HepG2 (cell line): ENCODE data around the gene DNAJB2. TPM values are rescaled to one million over a fixed set of nuclear protein-coding genes. Genes with fewer than 3 reads are reported as not detected.

Experiments
- ARNTL ChIP-seq: sonication (generic); formaldehyde crosslinking; IDR thresholded peaks from 2 replicates; pipeline ENCODE4 v1.4.0; 2020; ENCODE audit warnings: mild to moderate bottlenecking, missing genetic modification reagents
- BORCS8-MEF2B ChIP-seq: sonication (generic); formaldehyde crosslinking; IDR thresholded peaks from 2 replicates; pipeline ENCODE4 v1.8.0; 2022; ENCODE audit warnings: mild to moderate bottlenecking, missing genetic modification reagents
- CHCHD3 ChIP-seq: sonication (generic); formaldehyde crosslinking; IDR thresholded peaks from 2 replicates; pipeline ENCODE4 v1.8.0; 2022; ENCODE audit warnings: mild to moderate bottlenecking, missing genetic modification reagents, moderate library complexity
- HDAC2 ChIP-seq: sonication (generic); formaldehyde crosslinking; IDR thresholded peaks from 2 replicates; pipeline ENCODE4 v1.4.0; 2020; ENCODE audit warnings: missing genetic modification reagents
- HNF4G ChIP-seq, 2 experiments: sonication (generic) in 1 of 2; formaldehyde crosslinking in 1 of 2; IDR thresholded peaks; 2 replicates each; pipeline versions ENCODE4 v1.4.0 to v1.6.1; 2011 to 2020; ENCODE audit warnings: borderline replicate concordance in 2 of 2, low read depth in 2 of 2, mild to moderate bottlenecking in 2 of 2, low read length in 1 of 2, missing genetic modification reagents in 1 of 2, moderate library complexity in 1 of 2
- HOXA3 ChIP-seq: sonication (generic); formaldehyde crosslinking; IDR thresholded peaks from 2 replicates; pipeline ENCODE4 v1.5.0; 2020; ENCODE audit warnings: missing genetic modification reagents
- KAT2B ChIP-seq: fragments of 150-350 bp; IDR thresholded peaks from 2 replicates; pipeline ENCODE4 v1.6.1; 2014; ENCODE audit warnings: low read depth, low read length, borderline replicate concordance
- KDM2A ChIP-seq: sonication (generic); formaldehyde crosslinking; IDR thresholded peaks from 2 replicates; pipeline ENCODE4 v1.4.0; 2020; ENCODE audit warnings: low read depth, missing genetic modification reagents, borderline replicate concordance
- MXI1 ChIP-seq: IDR thresholded peaks from 3 replicates; pipeline ENCODE4 v1.6.1; 2012; ENCODE audit warnings: low read depth, low read length, inconsistent platforms, borderline replicate concordance
- RARA ChIP-seq: IDR thresholded peaks from 2 replicates; pipeline ENCODE4 v1.6.1; 2016; ENCODE audit warnings: missing genetic modification reagents, missing compliant biosample characterization
- RFX5 ChIP-seq: IDR thresholded peaks from 2 replicates; pipeline ENCODE4 v1.6.1; 2011; ENCODE audit warnings: low read depth, low read length, improper control_type of control experiment
- SALL1 ChIP-seq: sonication (generic); formaldehyde crosslinking; IDR thresholded peaks from 2 replicates; pipeline ENCODE4 v1.8.0; 2022; ENCODE audit warnings: mild to moderate bottlenecking, missing genetic modification reagents
- SIX4 ChIP-seq: sonication (generic); formaldehyde crosslinking; IDR thresholded peaks from 2 replicates; pipeline ENCODE4 v1.4.0; 2020; ENCODE audit warnings: missing genetic modification reagents
- SMAD1 ChIP-seq: sonication (generic); formaldehyde crosslinking; IDR thresholded peaks from 2 replicates; pipeline ENCODE4 v1.4.0; 2020; ENCODE audit warnings: missing genetic modification reagents, low read depth, mild to moderate bottlenecking, borderline replicate concordance
- ZBTB33 ChIP-seq: sonication (generic); formaldehyde crosslinking; IDR thresholded peaks from 2 replicates; pipeline ENCODE4 v1.4.0; 2020; ENCODE audit warnings: missing genetic modification reagents
- ZFP90 ChIP-seq: sonication (generic); formaldehyde crosslinking; IDR thresholded peaks from 2 replicates; pipeline ENCODE4 v1.8.0; 2022; ENCODE audit warnings: missing genetic modification reagents, mild to moderate bottlenecking, inconsistent platforms, borderline replicate concordance
- ZNF143 ChIP-seq: sonication (generic); formaldehyde crosslinking; IDR thresholded peaks from 2 replicates; pipeline ENCODE4 v1.4.0; 2020; ENCODE audit warnings: missing genetic modification reagents
- ZNF225 ChIP-seq: sonication (generic); formaldehyde crosslinking; IDR thresholded peaks from 2 replicates; pipeline ENCODE4 v1.4.0; 2020; ENCODE audit warnings: mild to moderate bottlenecking, missing genetic modification reagents
- ZNF232 ChIP-seq: sonication (generic); formaldehyde crosslinking; IDR thresholded peaks from 2 replicates; pipeline ENCODE4 v1.4.0; 2020; ENCODE audit warnings: missing genetic modification reagents, borderline replicate concordance
- ZNF317 ChIP-seq: sonication (generic); formaldehyde crosslinking; IDR thresholded peaks from 2 replicates; pipeline ENCODE4 v1.5.0; 2020; ENCODE audit warnings: mild to moderate bottlenecking, missing genetic modification reagents
- ZNF430 ChIP-seq: sonication (generic); formaldehyde crosslinking; IDR thresholded peaks from 2 replicates; pipeline ENCODE4 v1.9.0; 2021; ENCODE audit warnings: mild to moderate bottlenecking, missing genetic modification reagents
- ZNF569 ChIP-seq: sonication (generic); formaldehyde crosslinking; IDR thresholded peaks from 2 replicates; pipeline ENCODE4 v1.5.0; 2020; ENCODE audit warnings: mild to moderate bottlenecking, missing genetic modification reagents, moderate library complexity, borderline replicate concordance
- ZNF691 ChIP-seq: sonication (generic); formaldehyde crosslinking; IDR thresholded peaks from 2 replicates; pipeline ENCODE4 v1.4.0; 2020; ENCODE audit warnings: missing genetic modification reagents, low read depth, mild to moderate bottlenecking, borderline replicate concordance
- ZSCAN25 ChIP-seq: sonication (generic); formaldehyde crosslinking; IDR thresholded peaks from 2 replicates; pipeline ENCODE4 v1.8.0; 2022; ENCODE audit warnings: mild to moderate bottlenecking, missing genetic modification reagents
- polyA plus RNA-seq, 8 experiments: library from polyadenylated mRNA; depleted of rRNA in 3 of 8; stranded (reverse) in 7 of 8; unstranded in 1 of 8; fragments of >200 nt; fragmentation: Illumina TruSeq in 4 of 8; extraction: Trizol in 4 of 8; gene quantifications; 2 replicates each; pipeline versions ENCODE4 v1.2.1 to v1.2.3, GENCODE V29; 2011 to 2016; ENCODE audit warnings: low read depth in 4 of 8, missing spikeins in 1 of 8, mixed read lengths in 1 of 8; ENCODE audit not compliant: insufficient read depth in 1 of 8
- total RNA-seq, 5 experiments: library from RNA; depleted of rRNA; stranded (reverse); fragments of >200 nt; fragmentation: Illumina TruSeq; extraction: Trizol; gene quantifications; 2 replicates each; pipeline ENCODE4 v1.2.3, GENCODE V29; 2016; ENCODE audit warnings: low read depth in 1 of 5

Gene DNAJB2
- total and polyA plus RNA-seq, 2 of the 13 experiments (the other 11 are each of a cell fraction or from before 2014, with no cell fraction given), result 21.3 to 31.1 TPM

GRCh38 chr2:219269362-219270054 is 9.7 kb upstream of the DNAJB2 start (continued):
- TF ChIP-seq ZNF569 (CRISPR knock-in tag) (no peak), ZNF430 (no peak), ZNF225 (CRISPR knock-in tag) (0 out of 2 replicates have a peak, but pooled peaks have one; percentile 26), RFX5 (peak; percentile 40; the same call in 1 of the 2 replicates), SIX4 (CRISPR knock-in tag) (no peak), SMAD1 (CRISPR knock-in tag) (0 out of 2 replicates have a peak, but pooled peaks have one; percentile 20), BORCS8-MEF2B (peak; percentile 14; the same call in 1 of the 2 replicates), ZNF317 (CRISPR knock-in tag) (peak; percentile 40; the same call in 1 of the 2 replicates), ZNF143 (peak; percentile 70), KDM2A (no peak), MXI1 (peak; percentile 66; the same call in 1 of the 3 replicates), HDAC2 (CRISPR knock-in tag) (0 out of 2 replicates have a peak, but pooled peaks have one; percentile 53), ZSCAN25 (no peak), ZFP90 (CRISPR knock-in tag) (no peak), RARA (CRISPR knock-in tag) (0 out of 2 replicates have a peak, but pooled peaks have one; percentile 16), CHCHD3 (CRISPR knock-in tag) (no peak), KAT2B (no peak), ARNTL (peak; percentile 57; the same call in 1 of the 2 replicates), SALL1 (CRISPR knock-in tag) (peak; percentile 68), ZNF232 (CRISPR knock-in tag) (no peak), ZBTB33 (CRISPR knock-in tag) (no peak), HNF4G (IDR thresholded peaks at IDR 0.05; ENCODE audit: borderline replicate concordance, low read depth, low read length) (peak; percentile 35; the same call in 1 of the 2 replicates), HNF4G (CRISPR knock-in tag; IDR thresholded peaks at IDR 0.05; ENCODE audit: borderline replicate concordance, low read depth) (no peak), HOXA3 (CRISPR knock-in tag) (peak; percentile 24; the same call in 1 of the 2 replicates), ZNF691 (CRISPR knock-in tag) (peak; percentile 37; the same call in 1 of the 2 replicates)
